Stimulated activated CD8-positive, alpha-beta memory T cell treated with anti-CD3 and anti-CD28 coated beads, Interleukin-15, amount 100 ng/mL, for 48 hours (primary cell): ENCODE measurements around the gene CHRNA5.
"Not testable (repeated sequence)": the region's sequence is repeated elsewhere in the genome, so short reads cannot be mapped to it uniquely, and the experiment has no call there.

ENCODE experiments used
- DNase-seq, 2 donors: peaks; one replicate each; pipeline ENCODE4 v3.0.0-alpha.2; 2020; ENCODE audit warnings: low read depth in 2 of 2

CHRNA5 gene

DNA sequence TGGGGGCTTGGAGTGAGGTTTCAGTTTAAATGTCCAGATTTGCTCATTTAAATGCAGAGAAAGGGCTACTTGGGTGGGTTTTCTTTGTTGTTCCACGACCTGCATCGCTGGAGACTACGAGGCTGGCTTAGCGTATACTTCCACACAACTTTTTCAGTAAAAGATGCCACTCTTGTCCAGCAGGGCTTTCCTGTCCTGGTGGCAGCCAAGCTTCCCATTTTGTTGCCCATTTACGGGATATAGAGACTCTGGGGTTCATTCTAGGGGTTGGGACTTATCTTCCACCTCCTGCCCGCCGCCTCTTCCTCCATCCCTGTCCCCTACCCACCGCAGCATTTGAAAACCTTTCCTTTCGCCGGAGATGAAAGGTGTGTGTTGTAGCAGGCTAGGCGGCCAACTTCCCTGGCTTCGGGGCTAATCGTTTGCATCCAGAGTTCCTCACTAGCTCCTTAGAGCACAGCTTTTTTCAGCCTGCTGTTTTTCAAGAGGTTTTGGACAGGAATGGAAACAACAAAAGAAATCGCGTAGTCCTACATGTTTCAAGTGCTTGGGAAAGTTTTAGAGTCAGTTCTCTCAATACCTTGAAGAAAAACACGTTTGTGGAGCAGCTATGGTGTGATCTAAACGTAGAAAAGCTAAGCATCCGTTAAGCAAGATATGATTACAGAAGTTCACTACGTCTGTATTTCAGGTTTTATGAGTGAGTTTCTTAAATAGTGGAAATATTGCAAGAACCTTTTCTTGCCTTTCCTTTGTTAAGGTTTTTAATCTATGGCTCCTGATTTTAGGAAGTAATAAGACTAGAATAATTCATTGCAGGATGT lies 843 bp downstream of the CHRNA5 start:
- DNase-seq = no peak

DNA sequence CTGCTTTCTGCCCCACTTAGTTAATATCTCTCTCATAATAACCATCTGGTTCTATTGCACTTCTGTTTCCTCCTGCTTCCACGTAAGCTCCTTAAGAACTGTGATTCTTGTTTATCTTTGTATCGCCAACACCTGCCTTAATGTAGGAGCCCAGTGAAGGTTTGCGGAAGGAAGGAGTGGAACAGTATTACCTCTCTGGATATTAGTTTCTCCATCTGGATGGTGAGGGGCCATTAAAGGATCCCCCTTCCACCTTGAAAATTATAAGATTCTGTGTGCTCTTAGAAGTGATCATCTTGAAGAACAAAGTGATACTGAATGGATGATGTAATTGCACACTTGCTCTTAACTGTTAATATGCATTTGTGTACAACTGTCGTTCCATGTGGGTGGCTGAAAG lies 2.2 kb downstream of the CHRNA5 start:
- no peak for DNase-seq

DNA sequence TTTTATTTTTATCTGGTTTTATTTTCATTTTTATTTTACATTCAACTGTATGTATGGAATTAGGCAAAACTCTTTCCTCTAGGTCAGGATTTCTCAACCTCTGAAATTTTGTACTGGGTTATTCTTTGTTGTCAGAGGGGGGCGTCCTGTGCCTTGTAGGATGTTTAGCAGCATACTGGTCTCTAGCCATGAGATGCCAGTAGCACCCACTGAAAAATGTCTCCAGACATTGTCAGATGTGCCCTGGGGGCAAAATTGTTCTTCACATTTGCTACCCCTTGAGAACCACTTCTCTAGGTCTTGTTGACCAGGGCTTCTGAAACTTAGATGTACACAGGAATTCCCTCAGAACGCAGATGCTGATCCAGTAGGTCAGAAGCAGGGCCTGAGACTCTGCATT lies 5.4 kb downstream of the CHRNA5 start:
- no peak for DNase-seq

DNA sequence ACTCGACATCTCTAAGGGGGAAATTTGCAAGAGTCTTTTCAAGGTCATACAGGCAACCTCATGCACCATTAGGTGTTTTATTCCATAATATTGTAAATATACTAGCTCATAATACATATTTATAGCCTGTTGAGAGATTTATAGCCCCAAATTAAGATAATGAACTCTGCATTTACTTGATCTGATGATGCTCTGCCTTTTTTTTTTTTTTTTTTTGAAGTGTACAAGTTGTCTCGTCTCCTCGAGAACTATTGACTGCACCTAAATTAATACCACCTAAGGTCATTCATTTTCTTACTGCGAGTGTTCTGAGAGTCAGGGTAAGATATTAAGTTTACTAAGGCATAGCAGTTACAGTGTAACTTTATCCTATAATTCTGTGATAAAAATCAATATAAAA lies 6.1 kb downstream of the CHRNA5 start:
- DNase-seq = no peak

DNA sequence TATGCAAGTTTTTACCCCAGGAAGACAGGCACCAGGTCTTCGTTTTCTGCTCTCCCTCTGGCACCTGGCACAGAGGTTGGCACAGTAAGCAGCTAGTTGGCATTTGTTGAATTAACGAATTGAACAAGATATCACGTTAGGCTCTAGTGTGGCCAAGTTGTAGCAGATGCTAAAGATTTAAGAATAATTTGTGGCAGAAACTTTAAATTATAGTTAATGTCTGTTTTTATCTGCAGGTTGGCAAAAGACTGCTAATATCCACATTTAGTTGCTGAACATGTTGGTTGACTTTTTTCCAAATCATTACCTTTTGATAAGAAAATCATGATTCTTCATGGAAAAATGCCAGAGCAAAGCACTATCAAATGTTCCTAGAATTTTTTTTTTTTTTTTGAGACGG lies 8.1 kb downstream of the CHRNA5 start:
- no peak for DNase-seq

DNA sequence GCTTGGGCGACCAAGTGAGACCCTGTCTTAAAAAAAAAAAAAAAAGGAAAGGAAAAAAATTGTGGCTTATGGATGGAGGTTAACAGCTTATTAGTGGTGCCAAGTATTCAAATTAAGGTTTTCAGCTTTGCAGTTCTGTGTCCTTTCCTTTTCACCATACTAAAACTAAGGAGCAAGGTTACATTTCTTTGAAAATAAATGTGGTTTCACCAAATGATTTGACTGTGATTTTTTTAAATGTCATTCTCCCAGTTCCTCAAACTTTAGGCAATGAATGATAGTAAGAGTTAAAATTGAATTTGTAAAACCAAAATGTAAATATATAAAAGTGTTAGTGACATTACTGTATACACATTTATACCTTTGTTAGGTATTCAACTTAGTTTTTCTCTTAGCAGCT lies 9.6 kb downstream of the CHRNA5 start:
- DNase-seq = no peak

DNA sequence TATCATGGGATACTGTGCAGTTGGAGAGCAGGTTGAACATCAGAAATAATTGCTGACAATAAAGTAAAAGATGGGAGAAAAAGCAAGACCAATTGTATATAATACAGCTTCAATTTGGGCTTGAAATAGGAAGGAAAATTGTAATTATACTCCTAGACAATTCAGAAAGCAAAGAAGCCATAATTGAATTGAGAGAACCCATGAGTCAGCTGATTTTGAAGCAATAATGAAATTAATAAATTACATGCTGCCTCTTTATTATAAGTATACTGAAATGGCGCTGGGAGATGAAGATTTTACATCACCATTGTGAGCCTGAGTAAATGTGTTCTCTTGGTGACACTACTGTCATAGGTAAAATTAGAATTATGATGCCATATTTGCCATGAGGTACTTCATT lies 32.3 kb downstream of the CHRNA5 start:
- no peak for DNase-seq

DNA sequence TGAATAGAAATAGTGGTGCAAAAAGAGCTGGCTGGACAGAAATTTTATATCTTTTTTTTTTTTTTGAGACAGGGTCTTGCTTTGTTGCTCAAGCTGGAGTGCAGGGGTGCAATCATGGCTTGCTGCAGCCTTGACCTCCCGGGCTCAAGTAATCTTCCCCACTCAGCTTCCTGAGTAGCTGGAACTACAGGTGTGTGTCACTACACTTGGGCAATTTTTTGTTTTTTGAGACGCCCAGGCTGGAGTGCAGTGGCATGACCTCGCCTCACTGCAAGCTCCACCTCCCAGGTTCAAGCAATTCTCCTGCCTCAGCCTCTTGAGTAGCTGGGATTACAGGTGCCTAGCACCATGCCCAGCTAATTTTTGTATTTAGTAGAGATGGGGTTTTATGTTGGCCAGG lies 33.0 kb downstream of the CHRNA5 start:
- no peak for DNase-seq

DNA sequence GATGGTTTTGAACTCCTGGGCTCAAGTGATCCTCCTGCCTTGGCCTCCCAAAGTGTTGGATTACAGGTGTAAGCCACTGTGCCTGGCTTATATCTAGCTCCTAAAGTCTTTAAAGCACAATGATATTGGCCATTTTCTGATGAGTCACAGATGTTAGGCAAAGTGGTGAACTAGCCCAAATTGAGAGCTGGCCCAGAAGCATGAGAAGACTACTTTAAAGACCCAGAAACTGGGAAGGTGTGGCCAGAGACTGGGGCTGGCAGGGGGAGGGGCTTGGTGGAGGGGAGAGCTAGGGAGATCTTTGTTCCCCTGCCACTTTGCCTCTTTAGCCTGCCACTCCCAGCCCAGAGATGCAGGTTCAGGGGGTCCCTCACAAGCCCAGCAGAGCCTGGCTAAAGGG lies 33.9 kb downstream of the CHRNA5 start:
- no peak for DNase-seq

DNA sequence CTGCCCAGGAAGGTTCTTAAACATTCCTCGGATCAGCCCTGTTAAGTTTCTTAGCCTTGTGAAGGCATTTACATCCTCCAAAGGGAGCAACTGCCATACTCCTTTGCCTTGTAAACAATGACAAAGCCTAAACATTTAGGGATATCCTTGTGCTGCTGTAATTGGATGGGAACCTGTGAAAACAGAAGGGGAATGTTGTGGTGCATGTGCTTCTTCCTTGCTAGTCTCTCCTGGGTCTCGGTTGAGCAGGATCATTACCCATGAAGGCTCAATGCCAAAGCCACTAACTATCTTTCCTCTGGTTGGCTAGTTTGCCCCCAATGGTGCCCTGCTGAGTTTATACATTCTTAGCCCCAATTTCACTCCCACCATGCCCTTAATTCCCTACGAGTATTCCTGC lies 38.1 kb downstream of the CHRNA5 start:
- DNase-seq = no peak

DNA sequence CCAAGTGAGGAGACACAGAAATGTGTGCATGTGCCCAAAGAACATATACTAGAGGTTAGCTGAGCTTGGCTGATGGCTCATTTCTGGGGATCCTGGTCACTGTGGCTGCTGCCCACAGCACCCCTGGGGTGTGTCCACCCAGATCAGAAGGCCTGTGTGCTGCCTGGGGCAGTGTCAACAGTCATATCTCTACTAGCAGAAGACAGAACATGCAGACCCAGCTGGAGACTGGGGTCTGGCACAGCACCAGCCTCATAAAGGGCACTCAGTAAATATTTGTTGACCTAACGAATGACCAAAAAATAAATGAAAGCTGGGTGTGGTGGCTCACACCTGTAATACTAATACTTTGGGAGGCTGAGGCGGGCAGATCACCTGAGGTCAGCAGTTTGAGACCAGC lies 39.1 kb downstream of the CHRNA5 start:
- no peak for DNase-seq

DNA sequence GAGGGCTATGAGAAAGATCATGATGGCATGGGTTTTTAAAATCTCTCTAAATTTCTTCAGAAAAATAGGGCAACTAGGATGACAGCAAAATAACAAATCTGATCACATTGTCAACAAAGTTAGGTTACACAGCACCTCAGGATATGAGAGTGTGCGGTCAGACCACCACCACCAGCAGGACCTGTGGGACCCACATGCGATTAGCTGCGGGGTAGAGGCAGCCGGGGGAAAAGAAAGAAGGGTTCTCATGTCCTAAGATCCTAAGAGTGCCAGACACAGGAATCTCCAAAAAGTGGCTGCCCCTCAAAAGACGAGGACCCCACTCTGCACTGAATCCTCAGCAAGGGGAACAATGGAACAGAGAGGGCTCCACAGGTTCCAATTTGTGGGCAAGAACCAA lies 39.9 kb downstream of the CHRNA5 start:
- no peak for DNase-seq

DNA sequence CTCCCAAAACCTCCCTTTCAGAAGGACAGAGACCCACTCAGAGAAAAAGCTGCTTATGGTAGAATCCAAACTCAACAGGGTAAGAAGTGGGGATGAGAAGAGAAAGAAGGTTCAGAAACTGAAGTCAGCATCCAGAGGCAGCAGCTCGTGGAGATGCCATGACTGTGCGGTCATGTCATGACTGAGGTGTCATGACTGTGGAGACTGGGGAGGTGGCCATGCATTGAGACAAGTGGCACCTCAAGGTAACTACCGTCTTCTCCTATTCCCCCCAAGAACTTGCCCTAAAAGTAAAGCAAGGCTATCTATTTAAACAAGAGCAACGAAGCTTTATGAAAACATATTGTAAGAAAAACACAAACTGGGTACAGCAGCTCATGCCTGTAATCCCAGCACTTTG lies 40.4 kb downstream of the CHRNA5 start:
- DNase-seq = no peak

DNA sequence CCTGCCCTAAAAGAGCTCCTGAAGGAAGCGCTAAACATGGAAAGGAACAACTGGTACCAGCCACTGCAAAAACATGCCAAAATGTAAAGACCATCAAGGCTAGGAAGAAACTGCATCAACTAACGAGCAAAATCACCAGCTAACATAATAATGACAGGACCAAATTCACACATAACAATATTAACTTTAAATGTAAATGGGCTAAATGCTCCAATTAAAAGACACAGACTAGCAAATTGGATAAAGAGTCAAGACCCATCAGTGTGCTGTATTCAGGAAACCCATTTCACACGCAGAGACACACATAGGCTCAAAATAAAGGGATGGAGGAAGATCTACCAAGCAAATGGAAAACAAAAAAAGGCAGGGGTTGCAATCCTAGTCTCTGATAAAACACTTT lies 44.2 kb downstream of the CHRNA5 start:
- not testable (repeated sequence) for DNase-seq

DNA sequence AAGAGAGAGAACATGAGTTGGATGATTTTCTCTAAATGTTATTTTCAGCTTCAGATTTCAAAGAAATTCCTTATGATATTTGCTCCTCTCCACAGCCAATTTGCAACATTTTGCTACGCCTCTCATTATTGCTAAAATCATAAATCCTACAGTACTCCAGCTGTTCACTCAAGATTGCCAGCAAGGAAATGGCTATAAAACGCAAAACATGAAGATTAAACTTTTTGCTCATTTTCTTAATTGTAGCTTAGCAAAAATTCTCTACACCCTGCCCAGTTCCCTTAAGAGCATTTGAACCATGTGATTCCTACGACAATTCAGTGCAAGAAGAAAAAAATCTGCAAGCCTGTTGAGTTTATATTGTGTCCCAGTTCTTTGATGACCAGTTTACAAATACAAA lies 48.7 kb downstream of the CHRNA5 start:
- no peak for DNase-seq

DNA sequence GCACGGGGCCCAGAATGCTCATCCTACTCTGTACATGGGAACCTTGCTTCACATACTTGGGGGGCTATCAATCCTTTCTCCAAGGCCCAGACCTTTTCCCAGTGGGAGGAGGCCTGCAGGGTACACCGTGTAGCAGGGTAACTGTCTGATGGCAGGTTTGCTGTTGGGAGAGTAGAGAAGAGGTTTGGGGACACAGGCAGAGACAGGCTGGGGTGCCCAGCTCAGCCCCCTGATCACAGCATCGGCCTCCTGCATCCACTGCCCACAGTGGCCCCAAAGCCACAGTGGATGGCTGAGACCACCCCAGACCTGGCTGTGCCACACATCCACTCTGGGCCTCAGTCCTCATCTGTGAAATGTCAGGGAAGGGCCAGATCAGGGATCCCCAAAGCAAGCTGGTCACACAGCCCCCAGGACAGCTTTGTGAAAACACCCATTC lies 49.9 kb downstream of the CHRNA5 start:
- DNase-seq = no peak

DNA sequence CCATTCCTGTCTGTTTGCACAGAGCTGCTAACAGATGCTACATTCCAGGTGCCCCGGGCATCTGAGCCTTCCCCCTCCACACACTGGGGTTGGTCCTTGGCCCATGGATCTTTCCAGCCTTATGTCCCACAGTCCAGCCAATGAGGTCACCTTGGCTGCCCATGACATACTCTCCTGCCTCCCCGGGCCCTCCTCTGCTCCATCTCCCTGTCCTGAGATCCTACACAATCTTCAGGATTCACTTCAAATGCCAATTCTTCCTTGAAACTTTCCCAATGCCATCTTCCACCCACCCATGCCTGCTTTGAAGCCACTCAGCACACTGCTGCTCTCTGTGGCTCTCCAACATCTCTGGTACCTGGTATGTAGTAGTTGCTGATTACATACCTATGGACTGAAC lies 51.2 kb downstream of the CHRNA5 start:
- DNase-seq = no peak

DNA sequence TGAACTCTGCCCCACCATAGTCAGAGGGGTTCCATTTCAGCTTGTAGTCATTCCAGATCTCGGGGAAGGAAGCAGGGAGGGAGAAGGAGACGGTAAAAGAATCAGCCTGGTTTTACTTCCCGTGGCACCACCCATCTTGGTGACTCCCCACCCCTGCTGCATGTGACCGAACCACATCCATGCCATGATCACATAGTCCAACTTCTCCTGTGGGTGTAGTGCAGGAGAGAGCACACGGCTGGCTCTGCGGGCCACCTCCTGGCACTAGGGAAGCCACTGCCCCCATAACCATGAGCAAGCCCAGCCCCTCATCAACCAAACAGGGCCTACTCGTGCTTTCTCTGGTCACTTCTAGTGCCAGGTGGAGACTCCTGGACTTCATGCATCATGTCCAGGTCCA lies 51.8 kb downstream of the CHRNA5 start:
- no peak for DNase-seq

DNA sequence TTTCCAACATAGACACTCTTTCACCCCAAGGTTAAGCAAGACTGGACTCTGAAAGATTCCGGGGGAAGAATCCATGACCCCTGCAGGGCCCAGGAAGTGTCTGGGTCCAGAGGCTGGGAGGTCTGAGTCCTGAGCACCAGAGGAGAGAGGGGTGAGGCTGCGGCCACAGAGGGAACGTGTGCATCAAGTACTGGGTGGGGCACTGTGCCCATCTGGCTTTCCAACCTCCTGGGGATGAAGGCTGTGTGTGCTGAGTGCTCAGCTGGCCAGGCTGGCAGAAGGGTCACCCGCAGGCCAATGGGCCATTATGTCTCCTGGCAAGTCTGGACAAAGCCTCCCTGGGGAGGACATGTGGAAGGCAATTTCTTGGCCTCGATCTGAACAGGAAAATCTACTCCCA lies 52.2 kb downstream of the CHRNA5 start:
- no peak for DNase-seq

DNA sequence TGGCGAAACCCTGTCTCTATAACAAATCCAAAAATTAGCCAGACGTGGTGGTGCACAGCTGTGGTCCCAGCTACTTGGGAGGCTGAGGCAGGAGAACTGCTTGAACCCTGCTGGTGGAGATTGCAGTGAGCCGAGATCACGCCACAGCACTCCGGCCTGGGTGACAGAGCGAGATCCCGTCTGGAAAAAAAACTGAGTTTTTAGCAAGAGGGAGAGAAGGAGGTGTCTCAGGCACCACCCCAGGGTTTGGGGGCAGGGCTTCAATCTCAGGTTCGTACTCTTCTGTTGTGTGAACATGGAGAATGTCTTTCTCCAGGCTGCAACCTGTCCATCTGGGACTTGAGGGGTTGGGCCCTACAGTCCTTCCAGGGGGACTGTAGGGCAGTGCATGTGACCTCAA lies 52.7 kb downstream of the CHRNA5 start:
- no peak for DNase-seq

DNA sequence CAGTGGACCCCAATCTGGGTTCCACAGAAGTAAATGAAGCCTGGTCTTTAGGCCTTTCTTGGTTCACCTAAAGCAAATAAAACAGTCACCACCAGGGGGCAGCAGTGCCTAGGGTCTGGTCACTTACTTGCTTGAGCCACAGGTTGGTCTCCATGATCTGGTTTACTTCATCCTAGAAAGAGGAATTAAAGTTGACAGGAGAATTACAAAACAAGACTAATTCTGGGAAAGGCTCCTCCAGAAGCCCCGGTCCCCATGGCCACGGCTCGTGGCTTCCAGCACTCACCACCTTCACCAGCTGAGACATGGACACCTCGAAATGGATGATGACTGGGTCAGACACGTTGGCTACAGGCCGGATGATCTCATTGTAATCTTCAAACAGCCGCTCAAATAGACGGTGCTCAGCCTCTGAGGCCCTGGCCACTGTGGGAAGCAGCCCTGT lies 53.2 kb downstream of the CHRNA5 start:
- DNase-seq = peak; percentile 47 to 50

DNA sequence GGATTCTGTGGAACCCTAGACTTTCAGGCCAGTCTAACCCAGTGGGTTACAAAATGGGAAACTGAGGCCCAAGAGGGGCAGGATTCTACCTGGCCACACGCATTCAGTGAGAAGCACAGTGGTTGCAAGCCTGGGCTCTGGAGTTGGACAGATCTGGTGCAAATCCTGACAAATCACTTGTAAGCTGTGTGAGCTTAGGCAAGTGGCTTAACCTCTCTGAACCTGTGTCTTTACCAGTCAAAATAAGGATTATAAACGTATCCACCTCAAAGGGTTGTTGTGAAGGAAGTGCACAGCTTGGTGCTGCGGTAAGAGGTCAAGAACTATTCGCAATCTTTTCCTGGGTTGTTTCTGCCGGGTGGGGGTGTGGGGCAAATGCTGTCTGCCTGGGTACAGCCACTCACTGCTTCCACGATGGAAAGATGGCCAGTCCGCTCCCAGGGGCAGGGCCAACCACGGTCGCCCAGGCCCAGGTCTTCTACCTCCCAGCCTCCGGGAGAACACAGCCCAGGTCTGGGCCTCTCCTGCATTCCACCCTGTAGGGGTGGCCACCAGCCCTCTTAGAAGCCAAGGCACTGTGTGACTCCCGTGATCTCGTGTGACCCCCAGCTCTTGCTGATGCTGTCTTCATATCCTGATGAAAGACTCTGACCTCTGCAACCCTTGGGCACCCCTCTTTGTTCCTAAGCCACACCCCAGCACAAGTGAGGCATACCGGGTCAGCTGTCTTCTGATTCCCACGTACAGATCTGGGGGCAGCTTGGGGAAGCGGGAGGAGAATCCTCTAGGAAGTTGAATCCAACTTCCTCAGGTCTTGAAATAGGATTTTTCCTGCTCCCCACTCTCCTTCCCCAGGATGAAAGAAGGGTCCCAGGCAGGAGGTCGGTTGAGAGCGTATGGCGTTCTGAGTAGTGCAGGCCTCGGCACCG lies 54.0 kb downstream of the CHRNA5 start:
- no peak for DNase-seq

DNA sequence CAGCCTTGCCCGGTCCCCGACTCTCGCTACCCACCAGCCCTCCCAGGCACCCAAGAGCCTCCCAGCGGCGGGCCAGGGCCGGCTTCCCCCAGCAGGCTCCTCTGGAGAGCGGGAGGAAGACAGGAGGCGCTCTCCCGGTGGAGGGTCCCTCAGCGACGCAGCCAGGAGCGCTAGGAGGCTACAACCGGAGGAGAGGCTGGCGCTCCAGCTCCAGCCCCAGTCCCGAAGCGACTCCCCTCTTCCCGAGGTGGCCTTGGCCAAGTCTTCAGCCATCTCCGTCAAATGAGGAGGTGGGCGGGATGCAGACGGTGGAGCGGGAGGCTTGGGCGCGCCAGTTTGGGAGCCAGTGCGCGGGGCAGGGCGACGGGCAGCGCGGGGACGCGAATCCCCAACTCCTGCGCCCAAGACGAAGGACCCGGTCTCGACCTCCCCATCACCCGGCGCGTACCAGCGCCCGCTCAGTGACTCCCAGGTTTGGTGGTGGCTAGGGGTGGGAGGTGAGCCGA lies 54.8 kb downstream of the CHRNA5 start:
- no peak for DNase-seq
